ENCODE results near the gene PIGP. TPM values are rescaled to one million over a fixed set of nuclear protein-coding genes. Genes with fewer than 3 reads are reported as not detected.

The PIGP gene
- total RNA-seq, 3 donors from 2014 or later = 15.2 to 20.2 (median 19.7) TPM

- no peaks in the 10 kb centered on the region for H3K9me3 ChIP-seq
- H3K36me3 ChIP-seq (ENCODE audit: low read depth) = no peaks in the 10 kb centered on the region
- no peak for TF ChIP-seq CTCF (IDR thresholded peaks at IDR 0.05)
- ATAC-seq = no peak
- no peaks in the 10 kb centered on the region for H3K4me1 ChIP-seq (ENCODE audit: low read depth)
- intact Hi-C loops (cut with DNase I, micrococcal nuclease) = no loop called here
- no peak for DNase-seq
- H3K4me3 ChIP-seq = no peak overlapping the region
Observed at GRCh38 chr21:37065561-37066177, 7.2 kb downstream of the PIGP start.

- H3K4me3 ChIP-seq = no peak overlapping the region
- intact Hi-C loops (cut with DNase I, micrococcal nuclease) = no loop called here
- TF ChIP-seq CTCF (IDR thresholded peaks at IDR 0.05) = no peak
- no peaks in the 10 kb centered on the region for H3K9me3 ChIP-seq
- DNase-seq (no peak), ATAC-seq (no peak)
- peaks cover 8% of the 10 kb centered on the region for H3K4me1 ChIP-seq (ENCODE audit: low read depth)
- no peaks in the 10 kb centered on the region for H3K36me3 ChIP-seq (ENCODE audit: low read depth)
Observed at GRCh38 chr21:37064841-37065240, 8.0 kb downstream of the PIGP start.

GRCh38 chr21:37063433-37063832 is 9.4 kb downstream of the PIGP start:
- no peak for ATAC-seq
- Histone ChIP-seq H3K9me3 (no peaks in the 10 kb centered on the region), H3K4me3 (no peak overlapping the region), H3K36me3 (ENCODE audit: low read depth) (no peaks in the 10 kb centered on the region), H3K4me1 (ENCODE audit: low read depth) (peaks cover 8% of the 10 kb centered on the region)
- no peak for DNase-seq
- intact Hi-C loops (cut with DNase I, micrococcal nuclease) = no loop called here
- TF ChIP-seq CTCF (IDR thresholded peaks at IDR 0.05) = no peak

- TF ChIP-seq CTCF (IDR thresholded peaks at IDR 0.05) = no peak
- Histone ChIP-seq H3K36me3 (ENCODE audit: low read depth) (no peaks in the 10 kb centered on the region), H3K4me3 (no peak overlapping the region), H3K9me3 (no peaks in the 10 kb centered on the region), H3K4me1 (ENCODE audit: low read depth) (peaks cover 8% of the 10 kb centered on the region)
- intact Hi-C loops (cut with DNase I, micrococcal nuclease) = no loop called here
- DNase-seq = no peak
- ATAC-seq = no peak
Observed at GRCh38 chr21:37062593-37062935, 10.3 kb downstream of the PIGP start.

- no peaks in the 10 kb centered on the region for H3K36me3 ChIP-seq (ENCODE audit: low read depth)
- no peak for TF ChIP-seq CTCF (IDR thresholded peaks at IDR 0.05)
- H3K4me1 ChIP-seq (ENCODE audit: low read depth) = peaks cover 8% of the 10 kb centered on the region
- H3K4me3 ChIP-seq = no peak overlapping the region
- DNase-seq = no peak
- H3K9me3 ChIP-seq = no peaks in the 10 kb centered on the region
- ATAC-seq = no peak
- intact Hi-C loops (cut with DNase I, micrococcal nuclease) = no loop called here
Observed at GRCh38 chr21:37061926-37062592, 10.8 kb downstream of the PIGP start.

Data from mucosa of descending colon (tissue), 3 donors.